PC-9 (cell line): Measurements from ENCODE around the gene HOXD11.

Experiments used
- CTCF ChIP-seq: fragments of 200-600 bp; sonication (generic); conservative IDR thresholded peaks from 2 replicates; pipeline ENCODE4 v1.6.1; 2017; ENCODE audit warnings: mixed run types, antibody characterized with exemption, mild to moderate bottlenecking, moderate library complexity
- EZH2 ChIP-seq: fragments of 200-600 bp; sonication (generic); IDR thresholded peaks from 2 replicates; pipeline ENCODE4 v1.8.0; 2017; ENCODE audit warnings: antibody characterized with exemption, low read depth

GRCh38 chr2:176075481-176075880 lies 31.6 kb upstream of the HOXD11 start:
- TF ChIP-seq CTCF (no peak), EZH2 (no peak)
